HL-60 (cell line): ENCODE measurements around the gene BPNT1.

ENCODE experiments used
- DNase-seq, 2 experiments: peaks; one replicate each; pipeline ENCODE4 v3.0.0-alpha.2; 2010 to 2020; ENCODE audit warnings: low read depth in 1 of 2, low spot score in 1 of 2
- H3K27ac ChIP-seq: fragments of 250-450 bp; sonication (Bioruptor Pico); replicated peaks from 2 replicates; pipeline ENCODE4 v1.5.1; 2020; ENCODE audit warnings: mild to moderate bottlenecking, moderate library complexity
- H3K27me3 ChIP-seq: fragments of 250-450 bp; sonication (Bioruptor Pico); 2 replicates; pipeline ENCODE4 v1.5.1; 2021; ENCODE audit warnings: mild to moderate bottlenecking, moderate library complexity; ENCODE audit not compliant: insufficient read depth, poor library complexity, severe bottlenecking
- H3K4me3 ChIP-seq: replicated peaks from 2 replicates; pipeline ENCODE4 v1.5.1; 2011; ENCODE audit warnings: mild to moderate bottlenecking, control low read depth, low read length; ENCODE audit not compliant: insufficient read depth
- CTCF ChIP-seq: IDR thresholded peaks from one replicate; pipeline ENCODE4 v1.5.1; 2011; ENCODE audit warnings: low read length, control low read depth, inconsistent platforms; ENCODE audit not compliant: insufficient read depth
- GABPA ChIP-seq: IDR thresholded peaks from 2 replicates; pipeline ENCODE4 v1.6.1; 2012; ENCODE audit warnings: low read depth
- POLR2AphosphoS5 ChIP-seq: IDR thresholded peaks from 2 replicates; pipeline ENCODE4 v1.6.1; 2012; ENCODE audit warnings: low read depth
- REST ChIP-seq: IDR thresholded peaks from 2 replicates; pipeline ENCODE4 v1.6.1; 2012; ENCODE audit warnings: low read depth; ENCODE audit not compliant: insufficient replicate concordance
- SPI1 ChIP-seq: IDR thresholded peaks from 2 replicates; pipeline ENCODE4 v1.6.1; 2012; ENCODE audit warnings: low read depth, mild to moderate bottlenecking, borderline replicate concordance

BPNT1 gene

GRCh38 chr1:220028346-220028895 is 61.2 kb downstream of the BPNT1 start:
- no peak for DNase-seq
- no peak overlapping the region for H3K4me3 ChIP-seq
- H3K27me3 ChIP-seq, result no peaks in the 10 kb centered on the region
- no peak for TF ChIP-seq CTCF
- TF ChIP-seq SPI1, result no peak
- no peak for TF ChIP-seq POLR2AphosphoS5
- no peak for TF ChIP-seq REST
- no peak for TF ChIP-seq GABPA
- no peak overlapping the region for H3K27ac ChIP-seq

GRCh38 chr1:220019071-220019470 is 70.5 kb downstream of the BPNT1 start:
- TF ChIP-seq REST, result no peak
- TF ChIP-seq POLR2AphosphoS5, result no peak
- no peak for TF ChIP-seq SPI1
- TF ChIP-seq CTCF, result no peak
- no peak for TF ChIP-seq GABPA
- Histone ChIP-seq H3K27me3 (no peaks in the 10 kb centered on the region), H3K27ac (no peak overlapping the region), H3K4me3 (no peak overlapping the region)
- no peak for DNase-seq

- Histone ChIP-seq H3K27ac (no peak overlapping the region), H3K4me3 (no peak overlapping the region), H3K27me3 (no peaks in the 10 kb centered on the region)
- no peak for DNase-seq
- no peak for TF ChIP-seq CTCF
Observed at GRCh38 chr1:220013497-220013896, 76.1 kb downstream of the BPNT1 start.

GRCh38 chr1:220012259-220012658 is 77.3 kb downstream of the BPNT1 start:
- Histone ChIP-seq H3K27ac (no peak overlapping the region), H3K27me3 (no peaks in the 10 kb centered on the region), H3K4me3 (no peak overlapping the region)
- TF ChIP-seq GABPA (no peak), CTCF (no peak), REST (no peak), SPI1 (no peak), POLR2AphosphoS5 (no peak)
- no peak for DNase-seq
